ENCODE results near the gene RTBDN. TPM values are rescaled to one million over a fixed set of nuclear protein-coding genes. Genes with fewer than 3 reads are reported as not detected.

RTBDN gene
- total RNA-seq, 1 experiment from 2014 or later = 5.6 TPM

- H3T11ph ChIP-seq (ENCODE audit: low read length) = no peak within 1 kb of the TSS
- no peak for TF ChIP-seq CTCF (conservative IDR thresholded peaks at IDR 0.05)
These were observed 27.9 kb downstream of the RTBDN start, which contains the start of gene RNASEH2A for GRCh38 chr19:12806242-12807081. Gene RNASEH2A (plus strand): TSS chr19:12806584. CDS start chr19:12806674, 90 bp downstream.

More at GRCh38 chr19:12806242-12807081, 27.9 kb downstream of the RTBDN start, which contains the start of gene RNASEH2A:
- Mint-ChIP-seq H3K36me3 (ENCODE audit: insufficient read depth in 1 of 3, low read depth in 3 of 3) (peaks cover 9 to 41% (median 27%) of the 10 kb centered on the region in 3 experiments), H3K27me3 (ENCODE audit: low read depth) (peaks cover 6% of the 10 kb centered on the region), H3K4me3 (peak within 1 kb of the TSS; percentile 95 to 96), H3K9me3 (no peaks in the 10 kb centered on the region; a peak in 1 of 5 replicates), H3K4me1 (peaks cover 10 to 21% of the 10 kb centered on the region in 2 experiments), H3K27ac (peak within 1 kb of the TSS; percentile 62 to 97 (median 97); a peak in 6 of 7 replicates)
- H3K79me2 ChIP-seq (ENCODE audit: insufficient read depth, low read length) = no peaks in the 10 kb centered on the region
- peak within 1 kb of the TSS; percentile 92 for H3K4me2 ChIP-seq (ENCODE audit: insufficient read depth, insufficient read length, low read length)
- no peaks in the 10 kb centered on the region for H3K9me3 ChIP-seq (ENCODE audit: control insufficient read depth, low read depth, low read length)
- no peaks in the 10 kb centered on the region for H3K79me1 ChIP-seq (ENCODE audit: insufficient read depth, low read depth, low read length, poor library complexity, severe bottlenecking)
- H2BK120ac ChIP-seq (ENCODE audit: low read depth, low read length, poor library complexity, severe bottlenecking) = no peak within 1 kb of the TSS
- H3K18ac ChIP-seq (ENCODE audit: insufficient read length, low read depth, low read length) = peak within 1 kb of the TSS; percentile 74
- H2AK5ac ChIP-seq (ENCODE audit: insufficient read length, low read length) = no peak within 1 kb of the TSS
- no peak within 1 kb of the TSS for H4K5ac ChIP-seq (ENCODE audit: insufficient read length, low read depth, low read length)
- no peaks in the 10 kb centered on the region for H3K27me3 ChIP-seq (ENCODE audit: insufficient read depth, low read length)
- no peak within 1 kb of the TSS for H3K23ac ChIP-seq (ENCODE audit: insufficient read length, low read depth, low read length)
- H2BK12ac ChIP-seq (ENCODE audit: insufficient read length, low read depth, low read length) = no peak within 1 kb of the TSS
- H2BK15ac ChIP-seq (ENCODE audit: low read depth, low read length) = no peak within 1 kb of the TSS
- no peak within 1 kb of the TSS for H2BK20ac ChIP-seq (ENCODE audit: low read depth, low read length, poor library complexity, severe bottlenecking)
- H3K23me2 ChIP-seq (ENCODE audit: insufficient read length, low read depth, low read length, poor library complexity, severe bottlenecking) = peaks cover 19% of the 10 kb centered on the region
- H3K56ac ChIP-seq (ENCODE audit: insufficient read length, low read depth, low read length) = peak within 1 kb of the TSS; percentile 21
- no peak within 1 kb of the TSS for H3K27ac ChIP-seq (ENCODE audit: insufficient read length, low read depth, low read length)
- H4K91ac ChIP-seq (ENCODE audit: insufficient read length, low read depth, low read length) = no peak within 1 kb of the TSS
- H3K9ac ChIP-seq (ENCODE audit: extremely low read depth, insufficient read length, low read length) = peak within 1 kb of the TSS; percentile 72
- no peak within 1 kb of the TSS for H2BK5ac ChIP-seq (ENCODE audit: insufficient read length, low read length)
- H4K20me1 ChIP-seq (ENCODE audit: control insufficient read depth, insufficient read depth, insufficient read length) = no peaks in the 10 kb centered on the region
- H3K4ac ChIP-seq (ENCODE audit: low read depth, low read length) = no peak within 1 kb of the TSS
- DNase-seq = peak; percentile 91
- no peak within 1 kb of the TSS for H2AFZ ChIP-seq (ENCODE audit: low read length)
- H3K14ac ChIP-seq (ENCODE audit: insufficient read depth, low read length) = peak within 1 kb of the TSS; percentile 85
- no peaks in the 10 kb centered on the region for H3K4me1 ChIP-seq (ENCODE audit: insufficient read depth, low read length)
- WGBS (ENCODE audit: extremely low coverage, insufficient read length, low lambda C conversion rate) = no CpG with 5 or more reads among the region's 66 CpGs
- no peak within 1 kb of the TSS for H4K8ac ChIP-seq (replicated peaks; ENCODE audit: insufficient read length, low read depth, low read length)

All from H9 (cell line).